ENCODE results near the gene KDM8. TPM values are rescaled to one million over a fixed set of nuclear protein-coding genes. Genes with fewer than 3 reads are reported as not detected.

The KDM8 gene
- total RNA-seq, 1 experiment from 2014 or later, result 7.9 TPM

DNA sequence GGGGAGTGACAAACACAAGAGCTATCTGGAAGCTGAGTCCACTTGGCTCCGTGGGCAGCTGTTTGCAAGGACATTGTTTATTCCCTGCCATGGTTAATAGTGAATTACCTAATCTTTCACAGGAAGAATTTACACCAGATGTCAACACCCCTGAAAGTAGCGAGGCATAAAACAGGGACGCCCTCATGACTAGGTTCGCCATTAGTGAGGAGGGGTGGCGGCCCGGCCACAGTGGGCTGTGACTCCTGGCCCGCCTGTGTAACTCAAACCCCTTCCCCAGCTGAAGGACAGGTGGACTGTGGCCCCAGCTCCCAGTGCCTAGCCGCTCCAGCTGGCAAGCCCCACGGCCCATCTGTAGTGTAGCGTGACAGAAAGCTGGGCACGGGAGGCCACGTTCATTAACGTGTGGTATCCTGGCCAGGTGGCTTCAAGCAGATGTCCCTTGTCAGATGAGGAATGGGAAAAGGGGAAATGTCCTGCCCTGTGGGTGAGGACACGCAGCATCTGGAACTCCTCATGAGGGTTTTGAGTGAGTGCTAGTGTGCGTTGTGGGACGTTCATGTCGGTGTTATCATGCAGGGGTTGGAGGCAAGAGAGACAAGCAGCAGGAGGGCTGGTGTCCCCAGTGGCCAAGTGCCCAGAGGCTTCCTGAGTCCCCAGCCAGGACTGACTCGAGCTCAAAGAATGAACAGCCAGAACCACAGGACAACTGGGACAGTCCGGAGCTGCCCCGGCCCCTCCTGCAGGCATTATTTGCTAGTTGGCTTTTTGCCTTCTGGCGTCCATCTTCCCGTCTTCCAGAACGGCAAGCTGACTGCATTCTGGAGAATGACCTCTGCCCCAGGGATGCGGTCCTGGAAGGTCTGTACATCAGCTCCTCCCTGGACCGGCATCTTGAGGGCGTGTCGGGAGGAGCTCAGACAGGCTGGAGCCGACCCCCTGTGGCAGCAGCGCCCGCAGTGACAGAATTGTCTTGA lies 19.2 kb downstream of the KDM8 start:
- ChIA-PET POLR2A (no interaction called here), CTCF (no interaction called here)
- DNase-seq (ENCODE audit: low read depth, low spot score) (no peak), ATAC-seq (no peak)
- no TSS peak for BruUV-seq (replicated peaks)
- intact Hi-C loops (cut with micrococcal nuclease; ENCODE audit: unreplicated experiment), result no loop called here
- Histone ChIP-seq H3K36me3 (ENCODE audit: control insufficient read depth, insufficient read depth, low read length) (no peaks in the 10 kb centered on the region), H3K27me3 (ENCODE audit: control insufficient read depth, insufficient read depth, low read length) (no peaks in the 10 kb centered on the region), H3K4me3 (ENCODE audit: low read depth in 2 of 2, low read length in 2 of 2) (no peak overlapping the region), H3K27ac (ENCODE audit: low read length) (no peak overlapping the region), H3K9me3 (ENCODE audit: control insufficient read depth, insufficient read depth, low read depth, low read length) (no peaks in the 10 kb centered on the region), H3K4me1 (ENCODE audit: control insufficient read depth, insufficient read depth, low read length) (no peaks in the 10 kb centered on the region)
- in situ Hi-C loops (cut with HindIII; ENCODE audit: low pct_unique_long_range_greater_than_20kb, low sequenced_read_pairs), result no loop called here
- TF ChIP-seq, protein P1, sequence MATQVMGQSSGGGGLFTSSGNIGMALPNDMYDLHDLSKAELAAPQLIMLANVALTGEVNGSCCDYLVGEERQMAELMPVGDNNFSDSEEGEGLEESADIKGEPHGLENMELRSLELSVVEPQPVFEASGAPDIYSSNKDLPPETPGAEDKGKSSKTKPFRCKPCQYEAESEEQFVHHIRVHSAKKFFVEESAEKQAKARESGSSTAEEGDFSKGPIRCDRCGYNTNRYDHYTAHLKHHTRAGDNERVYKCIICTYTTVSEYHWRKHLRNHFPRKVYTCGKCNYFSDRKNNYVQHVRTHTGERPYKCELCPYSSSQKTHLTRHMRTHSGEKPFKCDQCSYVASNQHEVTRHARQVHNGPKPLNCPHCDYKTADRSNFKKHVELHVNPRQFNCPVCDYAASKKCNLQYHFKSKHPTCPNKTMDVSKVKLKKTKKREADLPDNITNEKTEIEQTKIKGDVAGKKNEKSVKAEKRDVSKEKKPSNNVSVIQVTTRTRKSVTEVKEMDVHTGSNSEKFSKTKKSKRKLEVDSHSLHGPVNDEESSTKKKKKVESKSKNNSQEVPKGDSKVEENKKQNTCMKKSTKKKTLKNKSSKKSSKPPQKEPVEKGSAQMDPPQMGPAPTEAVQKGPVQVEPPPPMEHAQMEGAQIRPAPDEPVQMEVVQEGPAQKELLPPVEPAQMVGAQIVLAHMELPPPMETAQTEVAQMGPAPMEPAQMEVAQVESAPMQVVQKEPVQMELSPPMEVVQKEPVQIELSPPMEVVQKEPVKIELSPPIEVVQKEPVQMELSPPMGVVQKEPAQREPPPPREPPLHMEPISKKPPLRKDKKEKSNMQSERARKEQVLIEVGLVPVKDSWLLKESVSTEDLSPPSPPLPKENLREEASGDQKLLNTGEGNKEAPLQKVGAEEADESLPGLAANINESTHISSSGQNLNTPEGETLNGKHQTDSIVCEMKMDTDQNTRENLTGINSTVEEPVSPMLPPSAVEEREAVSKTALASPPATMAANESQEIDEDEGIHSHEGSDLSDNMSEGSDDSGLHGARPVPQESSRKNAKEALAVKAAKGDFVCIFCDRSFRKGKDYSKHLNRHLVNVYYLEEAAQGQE (IDR thresholded peaks at IDR 0.05; ENCODE audit: insufficient read depth in 1 of 2, low read depth in 2 of 2, low read length in 1 of 2), result no peak
- no peak for TF ChIP-seq SIN3A (IDR thresholded peaks at IDR 0.05; ENCODE audit: borderline replicate concordance, insufficient read depth, low read depth, low read length)
- TF ChIP-seq TCF7L2 (IDR thresholded peaks at IDR 0.05; ENCODE audit: low read depth, low read length), result no peak

DNA sequence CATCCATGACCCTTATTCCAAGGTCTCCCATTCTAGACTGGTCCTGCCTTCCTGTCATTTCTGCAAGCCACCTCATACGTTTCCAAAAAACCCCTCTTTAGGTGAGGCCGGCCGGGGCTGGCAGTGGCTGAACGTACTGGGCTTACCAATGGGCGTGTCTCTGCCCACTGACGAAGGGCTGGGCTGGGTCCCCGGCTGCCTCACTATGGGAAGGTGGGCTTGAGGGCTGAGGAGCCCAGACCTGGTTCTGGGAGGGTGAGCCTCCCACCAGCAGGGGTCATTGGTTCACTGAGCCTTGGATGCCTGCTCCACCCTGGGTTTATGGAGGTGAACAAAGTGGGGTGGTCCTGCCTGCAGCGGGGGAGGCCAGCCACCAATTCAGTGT lies 19.9 kb downstream of the KDM8 start:
- DNase-seq (ENCODE audit: low read depth, low spot score) (no peak), ATAC-seq (no peak)
- ChIA-PET CTCF (no interaction called here), POLR2A (no interaction called here)
- no peaks in the 10 kb centered on the region for H3K9me3 ChIP-seq (ENCODE audit: control insufficient read depth, insufficient read depth, low read depth, low read length)
- no TSS peak for BruUV-seq (replicated peaks)
- H3K27me3 ChIP-seq (ENCODE audit: control insufficient read depth, insufficient read depth, low read length), result no peaks in the 10 kb centered on the region
- H3K36me3 ChIP-seq (ENCODE audit: control insufficient read depth, insufficient read depth, low read length), result no peaks in the 10 kb centered on the region
- no peak for TF ChIP-seq TCF7L2 (IDR thresholded peaks at IDR 0.05; ENCODE audit: low read depth, low read length)
- TF ChIP-seq, protein P2, sequence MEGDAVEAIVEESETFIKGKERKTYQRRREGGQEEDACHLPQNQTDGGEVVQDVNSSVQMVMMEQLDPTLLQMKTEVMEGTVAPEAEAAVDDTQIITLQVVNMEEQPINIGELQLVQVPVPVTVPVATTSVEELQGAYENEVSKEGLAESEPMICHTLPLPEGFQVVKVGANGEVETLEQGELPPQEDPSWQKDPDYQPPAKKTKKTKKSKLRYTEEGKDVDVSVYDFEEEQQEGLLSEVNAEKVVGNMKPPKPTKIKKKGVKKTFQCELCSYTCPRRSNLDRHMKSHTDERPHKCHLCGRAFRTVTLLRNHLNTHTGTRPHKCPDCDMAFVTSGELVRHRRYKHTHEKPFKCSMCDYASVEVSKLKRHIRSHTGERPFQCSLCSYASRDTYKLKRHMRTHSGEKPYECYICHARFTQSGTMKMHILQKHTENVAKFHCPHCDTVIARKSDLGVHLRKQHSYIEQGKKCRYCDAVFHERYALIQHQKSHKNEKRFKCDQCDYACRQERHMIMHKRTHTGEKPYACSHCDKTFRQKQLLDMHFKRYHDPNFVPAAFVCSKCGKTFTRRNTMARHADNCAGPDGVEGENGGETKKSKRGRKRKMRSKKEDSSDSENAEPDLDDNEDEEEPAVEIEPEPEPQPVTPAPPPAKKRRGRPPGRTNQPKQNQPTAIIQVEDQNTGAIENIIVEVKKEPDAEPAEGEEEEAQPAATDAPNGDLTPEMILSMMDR (IDR thresholded peaks at IDR 0.05), result no peak
- TF ChIP-seq SIN3A (IDR thresholded peaks at IDR 0.05; ENCODE audit: borderline replicate concordance, insufficient read depth, low read depth, low read length), result no peak
- no peak for TF ChIP-seq POLR2AphosphoS5 (IDR thresholded peaks at IDR 0.05; ENCODE audit: low read depth, low read length)
- TF ChIP-seq, protein P1 (IDR thresholded peaks at IDR 0.05; ENCODE audit: insufficient read depth in 1 of 2, low read depth in 2 of 2, low read length in 1 of 2), result no peak
- no peak overlapping the region for H3K4me3 ChIP-seq (ENCODE audit: low read depth in 2 of 2, low read length in 2 of 2)
- H3K27ac ChIP-seq (ENCODE audit: low read length), result no peak overlapping the region
- intact Hi-C loops (cut with micrococcal nuclease; ENCODE audit: unreplicated experiment), result no loop called here
- no peaks in the 10 kb centered on the region for H3K4me1 ChIP-seq (ENCODE audit: control insufficient read depth, insufficient read depth, low read length)
- in situ Hi-C loops (cut with HindIII; ENCODE audit: low pct_unique_long_range_greater_than_20kb, low sequenced_read_pairs), result no loop called here

Data from Panc1 (cell line).